ENCODE measurements around the gene ADK.

The ADK gene

DNA sequence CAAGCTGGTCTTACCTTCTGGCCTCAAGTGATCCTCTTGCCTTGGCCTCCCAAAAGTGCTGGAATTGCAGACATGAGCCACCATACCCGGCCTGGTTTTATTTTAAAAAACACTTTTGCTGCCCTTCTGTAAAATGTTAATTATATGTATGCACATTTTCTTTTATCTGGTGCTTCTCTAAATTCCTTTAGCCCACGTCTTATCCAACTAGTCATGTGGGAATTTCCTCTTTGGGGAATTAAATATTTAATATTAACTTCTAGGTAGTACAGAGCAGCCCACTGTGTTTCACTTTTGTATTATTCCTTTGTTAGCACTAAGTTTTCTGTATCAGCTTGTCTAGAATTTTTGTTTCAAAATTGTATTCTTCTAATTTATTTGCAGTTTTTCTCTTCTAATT lies 493.7 kb downstream of the ADK start:
- no peak overlapping the region for H3K4me3 Mint-ChIP-seq
- no peaks in the 10 kb centered on the region for H3K27me3 Mint-ChIP-seq (ENCODE audit: low read depth, poor library complexity)
- peaks cover 21% of the 10 kb centered on the region for H3K36me3 Mint-ChIP-seq (ENCODE audit: low read depth)
- H3K27ac Mint-ChIP-seq, result no peak overlapping the region
- DNase-seq, result no peak
- H3K4me1 Mint-ChIP-seq, result peaks cover 7% of the 10 kb centered on the region
- peaks cover 13% of the 10 kb centered on the region for H3K9me3 Mint-ChIP-seq
- TF ChIP-seq, protein P1, sequence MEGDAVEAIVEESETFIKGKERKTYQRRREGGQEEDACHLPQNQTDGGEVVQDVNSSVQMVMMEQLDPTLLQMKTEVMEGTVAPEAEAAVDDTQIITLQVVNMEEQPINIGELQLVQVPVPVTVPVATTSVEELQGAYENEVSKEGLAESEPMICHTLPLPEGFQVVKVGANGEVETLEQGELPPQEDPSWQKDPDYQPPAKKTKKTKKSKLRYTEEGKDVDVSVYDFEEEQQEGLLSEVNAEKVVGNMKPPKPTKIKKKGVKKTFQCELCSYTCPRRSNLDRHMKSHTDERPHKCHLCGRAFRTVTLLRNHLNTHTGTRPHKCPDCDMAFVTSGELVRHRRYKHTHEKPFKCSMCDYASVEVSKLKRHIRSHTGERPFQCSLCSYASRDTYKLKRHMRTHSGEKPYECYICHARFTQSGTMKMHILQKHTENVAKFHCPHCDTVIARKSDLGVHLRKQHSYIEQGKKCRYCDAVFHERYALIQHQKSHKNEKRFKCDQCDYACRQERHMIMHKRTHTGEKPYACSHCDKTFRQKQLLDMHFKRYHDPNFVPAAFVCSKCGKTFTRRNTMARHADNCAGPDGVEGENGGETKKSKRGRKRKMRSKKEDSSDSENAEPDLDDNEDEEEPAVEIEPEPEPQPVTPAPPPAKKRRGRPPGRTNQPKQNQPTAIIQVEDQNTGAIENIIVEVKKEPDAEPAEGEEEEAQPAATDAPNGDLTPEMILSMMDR (IDR thresholded peaks at IDR 0.05), result no peak

DNA sequence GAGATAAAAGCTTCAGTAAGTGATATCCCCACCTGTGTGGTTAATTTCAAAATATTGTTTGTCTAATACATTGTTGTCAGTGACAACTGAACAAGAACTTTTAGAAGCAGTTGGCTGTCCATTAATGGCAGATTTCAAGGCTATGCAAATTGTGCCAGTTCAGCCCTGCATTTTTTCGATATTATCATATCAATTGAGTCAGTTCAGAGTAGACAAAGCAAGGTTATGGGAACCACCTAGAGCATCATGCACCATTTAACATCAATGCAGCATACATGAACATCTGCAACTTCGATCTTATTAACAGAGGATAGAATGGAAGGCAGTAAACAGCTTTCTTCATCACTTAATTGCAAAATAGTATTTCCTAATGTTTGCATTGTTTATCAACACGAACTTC lies 494.7 kb downstream of the ADK start:
- TF ChIP-seq, protein P1 (IDR thresholded peaks at IDR 0.05), result no peak
- no peak overlapping the region for H3K27ac Mint-ChIP-seq
- no peaks in the 10 kb centered on the region for H3K27me3 Mint-ChIP-seq (ENCODE audit: low read depth, poor library complexity)

DNA sequence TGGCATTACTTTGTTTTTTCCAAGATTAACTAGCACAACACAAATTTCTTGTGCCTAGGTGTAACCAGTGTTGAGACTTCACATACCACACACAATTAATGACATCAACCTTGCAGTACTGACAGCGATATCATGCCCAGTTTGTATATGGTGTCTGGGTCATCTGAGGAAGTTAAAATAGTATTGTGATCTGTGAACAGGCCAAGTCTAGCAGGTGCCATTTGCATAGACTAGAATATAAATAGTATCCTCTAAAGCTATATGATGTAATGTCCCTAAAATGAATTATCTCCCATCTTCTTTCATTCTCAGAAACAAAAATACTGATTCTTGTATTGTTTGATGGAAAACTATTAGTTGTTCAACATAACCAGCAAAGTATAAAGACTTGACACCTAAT lies 499.6 kb downstream of the ADK start:
- peaks cover 4% of the 10 kb centered on the region for H3K27me3 Mint-ChIP-seq (ENCODE audit: low read depth, poor library complexity)
- no peak overlapping the region for H3K4me3 Mint-ChIP-seq
- H3K27ac Mint-ChIP-seq, result no peak overlapping the region
- no peaks in the 10 kb centered on the region for H3K9me3 Mint-ChIP-seq
- H3K36me3 Mint-ChIP-seq (ENCODE audit: low read depth), result peaks cover 7% of the 10 kb centered on the region
- no peak for DNase-seq
- TF ChIP-seq, protein P1 (IDR thresholded peaks at IDR 0.05), result no peak
- H3K4me1 Mint-ChIP-seq, result no peaks in the 10 kb centered on the region

More for the DNA sequence above, 494.7 kb downstream of the ADK start:
- Mint-ChIP-seq H3K9me3 (peaks cover 13% of the 10 kb centered on the region), H3K4me3 (no peak overlapping the region), H3K4me1 (no peaks in the 10 kb centered on the region), H3K36me3 (ENCODE audit: low read depth) (peaks cover 21% of the 10 kb centered on the region)
- DNase-seq, result no peak

DNA sequence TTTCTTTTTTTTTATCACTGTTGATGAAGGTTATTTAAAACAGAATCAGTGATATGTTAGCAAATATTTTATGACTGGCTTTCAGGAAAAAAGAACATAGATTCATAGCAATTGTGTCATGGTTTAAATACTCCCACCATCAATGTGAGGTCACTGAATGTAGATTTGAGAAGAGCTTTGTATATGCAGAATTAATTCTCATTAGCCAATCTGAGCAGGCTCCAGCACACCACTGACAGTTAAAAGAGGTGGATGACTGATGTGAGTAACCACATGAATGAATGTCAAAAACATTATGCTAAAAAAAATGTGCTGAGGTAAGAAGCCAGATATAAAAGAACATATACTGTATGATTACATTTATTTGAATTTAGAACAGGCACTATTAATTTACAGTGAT lies 500.5 kb downstream of the ADK start:
- peaks cover 7% of the 10 kb centered on the region for H3K36me3 Mint-ChIP-seq (ENCODE audit: low read depth)
- H3K4me1 Mint-ChIP-seq, result no peaks in the 10 kb centered on the region
- TF ChIP-seq, protein P1 (IDR thresholded peaks at IDR 0.05), result no peak
- no peak for DNase-seq
- no peak overlapping the region for H3K4me3 Mint-ChIP-seq
- H3K27me3 Mint-ChIP-seq (ENCODE audit: low read depth, poor library complexity), result peaks cover 4% of the 10 kb centered on the region
- no peak overlapping the region for H3K27ac Mint-ChIP-seq
- no peaks in the 10 kb centered on the region for H3K9me3 Mint-ChIP-seq

DNA sequence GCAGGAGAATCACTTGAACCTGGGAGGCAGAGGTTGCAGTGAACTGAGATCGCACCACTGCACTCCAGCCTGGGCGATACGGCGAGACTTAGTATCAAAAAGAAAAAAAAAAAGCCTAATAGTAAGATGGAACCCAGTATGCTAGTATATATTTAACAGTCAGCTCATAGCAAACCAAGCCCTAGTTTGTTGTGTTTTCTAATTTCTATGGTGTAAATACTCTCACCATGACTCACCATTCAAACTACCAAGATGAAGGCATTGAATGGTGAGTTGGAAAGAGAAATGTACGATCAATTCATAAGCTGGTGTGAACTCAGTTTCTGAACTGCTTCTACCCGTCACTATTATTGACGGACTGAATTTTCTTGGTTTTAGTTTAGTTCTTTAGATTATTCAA lies 501.6 kb downstream of the ADK start:
- H3K27me3 Mint-ChIP-seq (ENCODE audit: low read depth, poor library complexity), result peaks cover 4% of the 10 kb centered on the region
- no peaks in the 10 kb centered on the region for H3K9me3 Mint-ChIP-seq
- TF ChIP-seq, protein P1 (IDR thresholded peaks at IDR 0.05), result no peak
- no peak overlapping the region for H3K4me3 Mint-ChIP-seq
- DNase-seq, result no peak
- peaks cover 7% of the 10 kb centered on the region for H3K36me3 Mint-ChIP-seq (ENCODE audit: low read depth)
- no peak overlapping the region for H3K27ac Mint-ChIP-seq
- no peaks in the 10 kb centered on the region for H3K4me1 Mint-ChIP-seq

DNA sequence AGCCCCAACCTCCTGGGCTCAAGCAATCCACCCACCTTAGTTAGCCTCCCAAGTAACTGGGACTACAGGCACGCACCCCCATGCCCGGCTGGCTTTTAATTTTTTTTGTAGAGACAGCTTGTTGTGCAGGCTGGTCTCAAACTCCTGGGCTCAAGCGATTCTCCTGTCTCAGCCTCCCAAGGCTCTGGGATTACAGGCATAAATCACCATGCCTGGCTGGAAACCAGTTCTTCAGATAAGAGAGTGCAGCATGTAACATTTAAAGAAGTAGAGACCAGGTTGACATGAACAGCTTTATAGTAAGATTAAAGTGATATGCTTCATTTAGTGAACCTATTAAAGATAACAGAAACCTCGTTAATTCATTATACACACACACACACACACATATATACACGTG lies 507.5 kb downstream of the ADK start:
- Mint-ChIP-seq H3K36me3 (ENCODE audit: low read depth) (peaks cover 7% of the 10 kb centered on the region), H3K4me1 (no peaks in the 10 kb centered on the region), H3K4me3 (no peak overlapping the region), H3K9me3 (no peaks in the 10 kb centered on the region), H3K27me3 (ENCODE audit: low read depth, poor library complexity) (peaks cover 4% of the 10 kb centered on the region), H3K27ac (no peak overlapping the region)
- DNase-seq, result no peak
- TF ChIP-seq, protein P1 (IDR thresholded peaks at IDR 0.05), result no peak

Data from nephron progenitor cell (in vitro differentiated cells).